Large intestine (tissue), 3 donors: ENCODE data around the gene ACYP2. TPM values are rescaled to one million over a fixed set of nuclear protein-coding genes. Genes with fewer than 3 reads are reported as not detected.
A peak's percentile ranks its signal among the peaks of the same experiment; 100 is the strongest.

Experiments
- DNase-seq, 2 donors: peaks; one replicate each; pipeline versions ENCODE4 v3.0.0 to v3.0.0-alpha.2; 2013
- H3K27ac ChIP-seq: one replicate; pipeline ENCODE4 v1.5.1; 2013; ENCODE audit warnings: low read length
- H3K27me3 ChIP-seq: 2 replicates; pipeline ENCODE4 v1.6.1; 2013; ENCODE audit warnings: low read length; ENCODE audit not compliant: control insufficient read depth, insufficient read depth
- H3K36me3 ChIP-seq: 2 replicates; pipeline ENCODE4 v1.6.1; 2013; ENCODE audit warnings: low read length; ENCODE audit not compliant: control insufficient read depth, insufficient read depth
- H3K4me1 ChIP-seq: one replicate; pipeline ENCODE4 v1.6.1; 2013; ENCODE audit warnings: low read length; ENCODE audit not compliant: control insufficient read depth, insufficient read depth
- H3K4me3 ChIP-seq: one replicate; pipeline ENCODE4 v1.5.1; 2013; ENCODE audit warnings: low read length
- H3K9me3 ChIP-seq: one replicate; pipeline ENCODE4 v1.6.1; 2013; ENCODE audit warnings: mild to moderate bottlenecking, low read depth, low read length, moderate library complexity; ENCODE audit not compliant: control insufficient read depth
- WGBS: methylation state at CpG from one replicate; pipeline ENCODE4 v1.1.5; 2013; ENCODE audit warnings: low lambda C conversion rate; ENCODE audit not compliant: insufficient coverage; 5-methylcytosine and 5-hydroxymethylcytosine counted together
- polyA plus RNA-seq: library from polyadenylated mRNA; unstranded; fragments of 120-200 nt; gene quantifications from one replicate; pipeline ENCODE4 v1.2.1, GENCODE V29; 2013

The ACYP2 gene
- polyA plus RNA-seq, 1 donor: 13.5 TPM

- WGBS: 33% methylated on average over 1 of the region's 1 CpG
- Histone ChIP-seq H3K36me3 (no peaks in the 10 kb centered on the region), H3K27ac (no peak overlapping the region), H3K9me3 (no peaks in the 10 kb centered on the region), H3K27me3 (no peaks in the 10 kb centered on the region), H3K4me1 (no peaks in the 10 kb centered on the region), H3K4me3 (no peak overlapping the region)
- DNase-seq: no peak
These were observed 131.7 kb downstream of the ACYP2 start for GRCh38 chr2:54247115-54247514.

GRCh38 chr2:54249629-54250028 is 134.2 kb downstream of the ACYP2 start:
- Histone ChIP-seq H3K27ac (no peak overlapping the region), H3K36me3 (no peaks in the 10 kb centered on the region), H3K4me3 (no peak overlapping the region), H3K27me3 (no peaks in the 10 kb centered on the region), H3K9me3 (no peaks in the 10 kb centered on the region), H3K4me1 (no peaks in the 10 kb centered on the region)
- DNase-seq: no peak

- Histone ChIP-seq H3K9me3 (peaks cover 11% of the 10 kb centered on the region), H3K27me3 (no peaks in the 10 kb centered on the region), H3K27ac (no peak overlapping the region), H3K36me3 (no peaks in the 10 kb centered on the region), H3K4me1 (no peaks in the 10 kb centered on the region), H3K4me3 (no peak overlapping the region)
- DNase-seq: no peak
These were observed 138.8 kb downstream of the ACYP2 start for GRCh38 chr2:54254180-54254579.

GRCh38 chr2:54255230-54256090 is 140.0 kb downstream of the ACYP2 start:
- no CpG with 5 or more reads among the region's 37 CpGs for WGBS
- DNase-seq: no peak
- Histone ChIP-seq H3K4me1 (no peaks in the 10 kb centered on the region), H3K27me3 (no peaks in the 10 kb centered on the region), H3K27ac (no peak overlapping the region), H3K36me3 (no peaks in the 10 kb centered on the region), H3K9me3 (peaks cover 11% of the 10 kb centered on the region), H3K4me3 (no peak overlapping the region)

GRCh38 chr2:54256091-54256694 is 140.8 kb downstream of the ACYP2 start, which contains the start of gene TSPYL6:
TSS of gene TSPYL6 (minus strand) at chr2:54256229. CDS start at chr2:54256151, 78 bp downstream.
- H3K4me3 ChIP-seq: no peak within 1 kb of the TSS
- no CpG with 5 or more reads among the region's 25 CpGs for WGBS
- H3K36me3 ChIP-seq: no peaks in the 10 kb centered on the region
- peaks cover 1% of the 10 kb centered on the region for H3K4me1 ChIP-seq
- peaks cover 11% of the 10 kb centered on the region for H3K9me3 ChIP-seq
- H3K27me3 ChIP-seq: no peaks in the 10 kb centered on the region
- no peak for DNase-seq
- H3K27ac ChIP-seq: no peak within 1 kb of the TSS

- Histone ChIP-seq H3K27me3 (no peaks in the 10 kb centered on the region), H3K36me3 (no peaks in the 10 kb centered on the region), H3K4me1 (peaks cover 6% of the 10 kb centered on the region), H3K27ac (no peak overlapping the region), H3K4me3 (no peak overlapping the region), H3K9me3 (peaks cover 11% of the 10 kb centered on the region)
- no CpG with 5 or more reads among the region's 2 CpGs for WGBS
- no peak for DNase-seq
These were observed 142.8 kb downstream of the ACYP2 start for GRCh38 chr2:54258166-54258565.

- Histone ChIP-seq H3K36me3 (no peaks in the 10 kb centered on the region), H3K4me3 (no peak overlapping the region), H3K27me3 (no peaks in the 10 kb centered on the region), H3K27ac (no peak overlapping the region), H3K4me1 (peaks cover 6% of the 10 kb centered on the region), H3K9me3 (peaks cover 15% of the 10 kb centered on the region)
- WGBS: 95% methylated on average over 5 of the region's 6 CpGs
- no peak for DNase-seq
These were observed 144.2 kb downstream of the ACYP2 start for GRCh38 chr2:54259413-54260240.

GRCh38 chr2:54260241-54260595 is 144.8 kb downstream of the ACYP2 start:
- DNase-seq: no peak
- no peaks in the 10 kb centered on the region for H3K27me3 ChIP-seq
- H3K4me3 ChIP-seq: no peak overlapping the region
- peaks cover 14% of the 10 kb centered on the region for H3K9me3 ChIP-seq
- 100% methylated on average over 1 of the region's 2 CpGs for WGBS
- H3K4me1 ChIP-seq: peaks cover 6% of the 10 kb centered on the region
- no peaks in the 10 kb centered on the region for H3K36me3 ChIP-seq
- H3K27ac ChIP-seq: no peak overlapping the region

GRCh38 chr2:54261537-54261936 is 146.1 kb downstream of the ACYP2 start:
- H3K4me1 ChIP-seq: peaks cover 6% of the 10 kb centered on the region
- peaks cover 4% of the 10 kb centered on the region for H3K9me3 ChIP-seq
- H3K27me3 ChIP-seq: no peaks in the 10 kb centered on the region
- peak overlapping the region; percentile 11 for H3K27ac ChIP-seq
- 14% methylated on average over 2 of the region's 2 CpGs for whole genome bisulfite sequencing
- DNase-seq: no peak
- H3K36me3 ChIP-seq: no peaks in the 10 kb centered on the region
- no peak overlapping the region for H3K4me3 ChIP-seq

- DNase-seq: peak in 1 of 2 donors; percentile 37
- H3K27ac ChIP-seq: peak overlapping the region; percentile 11
These were observed 146.8 kb downstream of the ACYP2 start for GRCh38 chr2:54262015-54262765.

More at GRCh38 chr2:54262015-54262765, 146.8 kb downstream of the ACYP2 start:
- Histone ChIP-seq H3K9me3 (peaks cover 4% of the 10 kb centered on the region), H3K4me1 (peaks cover 6% of the 10 kb centered on the region), H3K4me3 (no peak overlapping the region), H3K27me3 (no peaks in the 10 kb centered on the region), H3K36me3 (no peaks in the 10 kb centered on the region)
- WGBS: no CpG with 5 or more reads among the region's 2 CpGs
